HL-60 (cell line): ENCODE data around the gene DHX30.

Source experiments
- DNase-seq, 2 experiments: peaks; one replicate each; pipeline ENCODE4 v3.0.0-alpha.2; 2010 to 2020; ENCODE audit warnings: low read depth in 1 of 2, low spot score in 1 of 2
- H3K27ac ChIP-seq: fragments of 250-450 bp; sonication (Bioruptor Pico); replicated peaks from 2 replicates; pipeline ENCODE4 v1.5.1; 2020; ENCODE audit warnings: mild to moderate bottlenecking, moderate library complexity
- H3K27me3 ChIP-seq: fragments of 250-450 bp; sonication (Bioruptor Pico); 2 replicates; pipeline ENCODE4 v1.5.1; 2021; ENCODE audit warnings: mild to moderate bottlenecking, moderate library complexity; ENCODE audit not compliant: insufficient read depth, poor library complexity, severe bottlenecking
- H3K4me3 ChIP-seq: replicated peaks from 2 replicates; pipeline ENCODE4 v1.5.1; 2011; ENCODE audit warnings: mild to moderate bottlenecking, control low read depth, low read length; ENCODE audit not compliant: insufficient read depth
- GABPA ChIP-seq: IDR thresholded peaks from 2 replicates; pipeline ENCODE4 v1.6.1; 2012; ENCODE audit warnings: low read depth
- POLR2AphosphoS5 ChIP-seq: IDR thresholded peaks from 2 replicates; pipeline ENCODE4 v1.6.1; 2012; ENCODE audit warnings: low read depth
- SPI1 ChIP-seq: IDR thresholded peaks from 2 replicates; pipeline ENCODE4 v1.6.1; 2012; ENCODE audit warnings: low read depth, mild to moderate bottlenecking, borderline replicate concordance
- TF ChIP-seq, protein P1 (sequence below): IDR thresholded peaks from one replicate; pipeline ENCODE4 v1.5.1; 2011; ENCODE audit warnings: low read length, control low read depth, inconsistent platforms; ENCODE audit not compliant: insufficient read depth
- TF ChIP-seq, protein P2 (sequence below): IDR thresholded peaks from 2 replicates; pipeline ENCODE4 v1.6.1; 2012; ENCODE audit warnings: low read depth; ENCODE audit not compliant: insufficient replicate concordance

Gene DHX30

DNA sequence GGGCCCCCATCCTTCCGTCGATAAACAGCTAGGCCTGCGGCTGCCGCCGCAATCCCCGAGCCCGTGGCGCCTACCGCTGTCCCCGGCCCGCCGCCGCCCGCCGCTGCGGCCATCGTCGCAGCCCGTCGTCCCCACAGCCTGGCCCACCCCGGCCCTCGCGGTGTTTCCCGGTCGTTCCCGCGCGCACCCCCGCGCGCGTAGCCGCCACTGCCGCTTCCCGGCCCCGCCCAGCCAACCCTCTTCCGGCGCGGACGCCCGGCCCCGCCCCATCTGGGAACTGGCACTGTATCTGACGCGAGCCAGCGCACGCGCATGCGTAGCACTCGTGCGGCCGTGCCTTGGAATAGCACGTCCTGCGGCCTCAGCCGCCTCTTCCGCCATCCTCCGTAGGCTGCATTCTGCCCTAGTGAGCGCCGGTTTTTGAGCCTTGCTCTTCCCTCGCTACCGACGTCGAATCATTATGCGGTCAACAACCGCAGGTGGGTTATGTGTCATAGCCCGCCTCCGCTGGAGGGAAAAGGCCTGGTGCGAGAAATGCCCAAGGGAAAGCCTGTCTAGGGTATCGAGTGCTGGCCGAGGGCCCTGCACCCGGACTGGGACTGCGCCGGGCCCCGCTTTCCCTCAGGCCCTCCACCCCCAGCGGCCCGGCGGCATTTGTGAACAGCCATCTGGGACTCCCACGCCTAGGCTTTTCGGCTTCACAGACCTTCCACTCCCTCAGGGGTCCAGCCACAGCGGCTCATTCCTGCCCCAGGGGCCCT is 21.1 kb upstream of the DHX30 start, which contains the start of gene SMARCC1:
TSS of gene SMARCC1 (minus strand) at position 209 of the 761 bp plus-strand sequence. CDS start at position 113, 96 bp downstream.
- TF ChIP-seq, protein P1, sequence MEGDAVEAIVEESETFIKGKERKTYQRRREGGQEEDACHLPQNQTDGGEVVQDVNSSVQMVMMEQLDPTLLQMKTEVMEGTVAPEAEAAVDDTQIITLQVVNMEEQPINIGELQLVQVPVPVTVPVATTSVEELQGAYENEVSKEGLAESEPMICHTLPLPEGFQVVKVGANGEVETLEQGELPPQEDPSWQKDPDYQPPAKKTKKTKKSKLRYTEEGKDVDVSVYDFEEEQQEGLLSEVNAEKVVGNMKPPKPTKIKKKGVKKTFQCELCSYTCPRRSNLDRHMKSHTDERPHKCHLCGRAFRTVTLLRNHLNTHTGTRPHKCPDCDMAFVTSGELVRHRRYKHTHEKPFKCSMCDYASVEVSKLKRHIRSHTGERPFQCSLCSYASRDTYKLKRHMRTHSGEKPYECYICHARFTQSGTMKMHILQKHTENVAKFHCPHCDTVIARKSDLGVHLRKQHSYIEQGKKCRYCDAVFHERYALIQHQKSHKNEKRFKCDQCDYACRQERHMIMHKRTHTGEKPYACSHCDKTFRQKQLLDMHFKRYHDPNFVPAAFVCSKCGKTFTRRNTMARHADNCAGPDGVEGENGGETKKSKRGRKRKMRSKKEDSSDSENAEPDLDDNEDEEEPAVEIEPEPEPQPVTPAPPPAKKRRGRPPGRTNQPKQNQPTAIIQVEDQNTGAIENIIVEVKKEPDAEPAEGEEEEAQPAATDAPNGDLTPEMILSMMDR: no peak
- TF ChIP-seq GABPA (no peak), POLR2AphosphoS5 (peak; percentile 79), SPI1 (no peak)
- TF ChIP-seq, protein P2, sequence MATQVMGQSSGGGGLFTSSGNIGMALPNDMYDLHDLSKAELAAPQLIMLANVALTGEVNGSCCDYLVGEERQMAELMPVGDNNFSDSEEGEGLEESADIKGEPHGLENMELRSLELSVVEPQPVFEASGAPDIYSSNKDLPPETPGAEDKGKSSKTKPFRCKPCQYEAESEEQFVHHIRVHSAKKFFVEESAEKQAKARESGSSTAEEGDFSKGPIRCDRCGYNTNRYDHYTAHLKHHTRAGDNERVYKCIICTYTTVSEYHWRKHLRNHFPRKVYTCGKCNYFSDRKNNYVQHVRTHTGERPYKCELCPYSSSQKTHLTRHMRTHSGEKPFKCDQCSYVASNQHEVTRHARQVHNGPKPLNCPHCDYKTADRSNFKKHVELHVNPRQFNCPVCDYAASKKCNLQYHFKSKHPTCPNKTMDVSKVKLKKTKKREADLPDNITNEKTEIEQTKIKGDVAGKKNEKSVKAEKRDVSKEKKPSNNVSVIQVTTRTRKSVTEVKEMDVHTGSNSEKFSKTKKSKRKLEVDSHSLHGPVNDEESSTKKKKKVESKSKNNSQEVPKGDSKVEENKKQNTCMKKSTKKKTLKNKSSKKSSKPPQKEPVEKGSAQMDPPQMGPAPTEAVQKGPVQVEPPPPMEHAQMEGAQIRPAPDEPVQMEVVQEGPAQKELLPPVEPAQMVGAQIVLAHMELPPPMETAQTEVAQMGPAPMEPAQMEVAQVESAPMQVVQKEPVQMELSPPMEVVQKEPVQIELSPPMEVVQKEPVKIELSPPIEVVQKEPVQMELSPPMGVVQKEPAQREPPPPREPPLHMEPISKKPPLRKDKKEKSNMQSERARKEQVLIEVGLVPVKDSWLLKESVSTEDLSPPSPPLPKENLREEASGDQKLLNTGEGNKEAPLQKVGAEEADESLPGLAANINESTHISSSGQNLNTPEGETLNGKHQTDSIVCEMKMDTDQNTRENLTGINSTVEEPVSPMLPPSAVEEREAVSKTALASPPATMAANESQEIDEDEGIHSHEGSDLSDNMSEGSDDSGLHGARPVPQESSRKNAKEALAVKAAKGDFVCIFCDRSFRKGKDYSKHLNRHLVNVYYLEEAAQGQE: no peak
- peak; percentile 96 to 98 for DNase-seq
- no peaks in the 10 kb centered on the region for H3K27me3 ChIP-seq
- peak within 1 kb of the TSS; percentile 76 for H3K4me3 ChIP-seq
- peak within 1 kb of the TSS; percentile 92 for H3K27ac ChIP-seq

DNA sequence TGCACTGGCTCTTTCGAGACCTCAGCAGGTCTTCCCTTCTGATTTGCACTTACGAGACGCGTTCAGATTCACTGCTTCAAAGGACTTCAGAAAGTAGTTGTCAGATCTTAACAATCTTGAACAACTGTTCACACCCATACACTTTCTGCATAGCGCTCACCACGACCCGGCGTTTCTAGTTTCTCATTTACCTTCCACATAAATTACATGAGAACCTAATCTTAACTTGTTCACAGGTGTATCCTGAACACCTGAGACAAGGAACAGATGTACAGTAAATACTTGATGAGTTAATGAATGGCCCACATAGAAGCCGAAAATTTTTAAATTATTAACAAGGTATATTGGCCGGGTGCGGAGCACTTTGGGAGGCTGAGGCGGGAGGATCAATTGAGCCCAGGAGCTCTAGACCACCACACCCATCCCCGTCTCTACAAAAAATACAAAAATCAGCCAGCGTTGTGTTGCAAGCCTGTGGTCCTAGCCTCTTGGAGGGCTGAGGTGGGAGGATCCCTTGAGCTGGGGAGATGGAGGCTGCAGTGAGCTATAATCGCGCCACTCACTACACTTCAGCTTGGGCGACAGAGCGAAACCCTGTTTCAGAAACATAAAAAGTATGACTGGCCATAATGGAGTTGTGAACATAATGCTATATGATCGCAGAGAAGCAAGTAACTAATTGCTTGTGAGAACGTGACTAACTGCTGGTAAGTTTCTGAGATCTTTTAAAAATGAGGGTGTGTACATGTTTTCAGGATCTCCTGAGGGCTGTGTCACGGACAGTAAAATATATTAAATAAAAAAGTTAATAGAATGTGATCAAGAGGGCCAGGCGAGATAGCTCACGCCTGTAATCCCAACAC is 20.3 kb upstream of the DHX30 start:
- peak overlapping the region; percentile 76 for H3K4me3 ChIP-seq
- H3K27ac ChIP-seq: peak overlapping the region; percentile 92
- TF ChIP-seq, protein P2: no peak
- no peak for TF ChIP-seq POLR2AphosphoS5
- TF ChIP-seq, protein P1: no peak
- TF ChIP-seq GABPA: no peak
- no peak for TF ChIP-seq SPI1
- no peak for DNase-seq
- no peaks in the 10 kb centered on the region for H3K27me3 ChIP-seq

DNA sequence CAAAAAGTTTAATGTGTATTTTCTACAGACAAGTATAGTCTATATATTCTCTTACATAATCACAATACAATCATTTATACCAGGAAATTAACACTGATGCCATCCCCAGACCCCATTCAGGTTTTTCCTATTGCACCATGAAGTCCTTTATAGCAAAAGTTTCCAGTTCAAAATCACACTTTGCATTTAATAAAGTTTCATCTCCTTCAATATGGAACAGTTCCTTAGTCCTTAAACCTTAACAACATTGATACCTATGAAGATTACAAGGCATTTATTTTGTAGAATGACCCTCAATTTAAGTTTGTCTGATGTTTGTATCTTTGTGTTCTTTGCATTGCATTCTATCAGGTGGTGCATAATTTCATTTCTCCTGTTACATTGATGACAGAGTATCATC is 19.3 kb upstream of the DHX30 start:
- DNase-seq: no peak
- Histone ChIP-seq H3K27ac (no peak overlapping the region), H3K27me3 (no peaks in the 10 kb centered on the region), H3K4me3 (no peak overlapping the region)
- TF ChIP-seq GABPA (no peak), POLR2AphosphoS5 (no peak), SPI1 (no peak)
- TF ChIP-seq, protein P1: no peak
- TF ChIP-seq, protein P2: no peak
